CD4-positive, alpha-beta T cell (primary cell): ENCODE measurements around the gene CNNM3. TPM values are rescaled to one million over a fixed set of nuclear protein-coding genes. Genes with fewer than 3 reads are reported as not detected.

Experiments
- ATAC-seq: fragments of 200-7000 bp; cut with Tn5 transposase; one replicate; pipeline ENCODE4 v1.10.0; 2022; ENCODE audit warnings: mild to moderate bottlenecking; ENCODE audit not compliant: poor library complexity
- CTCF ChIA-PET: fragments of 350-600 bp; sonication (Branson Sonifier 250); formaldehyde crosslinking; loops from one replicate; lab custom pipeline; 2021; ENCODE audit warnings: antibody characterized with exemption, inconsistent platforms; lab: Charles Lee
- POLR2A ChIA-PET: fragments of 350-600 bp; sonication (Branson Sonifier 250); formaldehyde crosslinking; loops from one replicate; lab custom pipeline; 2021; ENCODE audit warnings: antibody characterized with exemption, inconsistent platforms; lab: Charles Lee
- DNase-seq, 14 experiments: peaks; one replicate each; pipeline ENCODE4 v3.0.0-alpha.2; 2013 to 2020; ENCODE audit warnings: mixed read lengths in 2 of 14
- H3K27ac ChIP-seq, 2 donors: one replicate each; pipeline versions ENCODE4 v1.5.1 to v1.7.0; 2013; ENCODE audit warnings: low read length in 2 of 2, low read depth in 1 of 2, mild to moderate bottlenecking in 1 of 2
- H3K27me3 ChIP-seq, 2 experiments: 1 replicate in 1 of 2; 2 replicates in 1 of 2; pipeline versions ENCODE4 v1.6.1 to v1.7.0; 2013; ENCODE audit warnings: low read length in 2 of 2, control low read depth in 1 of 2, mild to moderate bottlenecking in 1 of 2, moderate library complexity in 1 of 2; ENCODE audit not compliant: insufficient read depth in 2 of 2, control insufficient read depth in 1 of 2
- H3K36me3 ChIP-seq: one replicate; pipeline ENCODE4 v1.6.1; 2013; ENCODE audit warnings: low read length, control low read depth; ENCODE audit not compliant: insufficient read depth
- H3K4me1 ChIP-seq: one replicate; pipeline ENCODE4 v1.6.1; 2013; ENCODE audit warnings: low read length, control low read depth; ENCODE audit not compliant: insufficient read depth
- H3K4me3 ChIP-seq: one replicate; pipeline ENCODE4 v1.5.1; 2013; ENCODE audit warnings: mild to moderate bottlenecking, low read length, moderate library complexity
- H3K9me3 ChIP-seq, 2 experiments: 1 replicate in 1 of 2; 2 replicates in 1 of 2; pipeline versions ENCODE4 v1.6.1 to v1.7.0; 2013; ENCODE audit warnings: low read length in 2 of 2, mild to moderate bottlenecking in 2 of 2, control low read depth in 1 of 2, moderate library complexity in 1 of 2; ENCODE audit not compliant: control insufficient read depth in 1 of 2, insufficient read depth in 1 of 2
- H3K27ac Mint-ChIP-seq: one replicate; pipeline ENCODE4 v1.8.0; 2020; ENCODE audit warnings: mixed read lengths
- H3K27me3 Mint-ChIP-seq: one replicate; pipeline ENCODE4 v1.8.0; 2021; ENCODE audit warnings: mixed read lengths
- H3K36me3 Mint-ChIP-seq: one replicate; pipeline ENCODE4 v1.8.0; 2021; ENCODE audit warnings: low read depth, mixed read lengths
- H3K4me1 Mint-ChIP-seq: one replicate; pipeline ENCODE4 v1.8.0; 2021; ENCODE audit warnings: low read depth, mixed read lengths
- H3K4me3 Mint-ChIP-seq: one replicate; pipeline ENCODE4 v1.8.0; 2020; ENCODE audit warnings: mild to moderate bottlenecking, mixed read lengths
- H3K9me3 Mint-ChIP-seq: one replicate; pipeline ENCODE4 v1.8.0; 2020; ENCODE audit warnings: mixed read lengths
- CTCF ChIP-seq: fragments of 200-600 bp; IDR thresholded peaks from one replicate; pipeline ENCODE4 v1.8.0; 2022; ENCODE audit warnings: antibody characterized with exemption, mild to moderate bottlenecking
- intact Hi-C, 2 experiments: fragments of 100-400 bp; cut with DNase I in 1 of 2; cut with micrococcal nuclease in 1 of 2; formaldehyde crosslinking; loops; one replicate each; pipeline versions ENCODE4 v1.15.1 to v1.9.0; 2023 to 2025; cut with DNase I, micrococcal nuclease
- total RNA-seq, 174 experiments: library from RNA in 2 of 174; stranded (reverse) in 2 of 174; gene quantifications; one replicate each; pipeline ENCODE4 v1.2.3 and lab custom pipeline; 2021 to 2026

CNNM3 gene
- total RNA-seq, 2 experiments from 2014 or later, result 48.7 to 53.5 TPM

GRCh38 chr2:96881349-96882195 is 65.5 kb downstream of the CNNM3 start:
- no peak for DNase-seq

GRCh38 chr2:96882230-96882629 is 66.2 kb downstream of the CNNM3 start:
- no peak overlapping the region for H3K27ac Mint-ChIP-seq
- ChIA-PET POLR2A (interaction anchor here (1.5 kb wide), 1 partner anchor 10 kb away, joined by 4 read pairs; no protein-coding TSS in a partner anchor), CTCF (no interaction called here)
- intact Hi-C loops, result no loop called here
- no peaks in the 10 kb centered on the region for H3K27me3 Mint-ChIP-seq
- no peaks in the 10 kb centered on the region for H3K9me3 ChIP-seq
- ATAC-seq, result no peak
- no peaks in the 10 kb centered on the region for H3K27me3 ChIP-seq
- no peak for DNase-seq
- H3K27ac ChIP-seq, result no peak overlapping the region
- H3K4me3 ChIP-seq, result no peak overlapping the region
- H3K36me3 ChIP-seq, result no peaks in the 10 kb centered on the region
- peaks cover 5% of the 10 kb centered on the region for H3K4me1 Mint-ChIP-seq
- H3K9me3 Mint-ChIP-seq, result no peaks in the 10 kb centered on the region
- no peaks in the 10 kb centered on the region for H3K36me3 Mint-ChIP-seq
- no peak overlapping the region for H3K4me3 Mint-ChIP-seq
- no peaks in the 10 kb centered on the region for H3K4me1 ChIP-seq
- no peak for TF ChIP-seq CTCF

More at GRCh38 chr2:96881349-96882195, 65.5 kb downstream of the CNNM3 start:
- no peak for TF ChIP-seq CTCF
- Histone ChIP-seq H3K9me3 (no peaks in the 10 kb centered on the region), H3K27me3 (no peaks in the 10 kb centered on the region), H3K36me3 (no peaks in the 10 kb centered on the region), H3K27ac (no peak overlapping the region), H3K4me1 (no peaks in the 10 kb centered on the region), H3K4me3 (no peak overlapping the region)
- Mint-ChIP-seq H3K36me3 (no peaks in the 10 kb centered on the region), H3K4me3 (no peak overlapping the region), H3K9me3 (no peaks in the 10 kb centered on the region), H3K4me1 (peaks cover 4% of the 10 kb centered on the region), H3K27me3 (no peaks in the 10 kb centered on the region), H3K27ac (no peak overlapping the region)
- ATAC-seq, result no peak
- CTCF ChIA-PET, result no interaction called here
- POLR2A ChIA-PET, result interaction anchor here (1.5 kb wide), 1 partner anchor 10 kb away, joined by 4 read pairs; no protein-coding TSS in a partner anchor
- intact Hi-C loops, result no loop called here

GRCh38 chr2:96882906-96883305 is 66.8 kb downstream of the CNNM3 start:
- ChIA-PET POLR2A (interaction anchor here (1.4 kb wide), 1 partner anchor 10 kb away, joined by 4 read pairs; no protein-coding TSS in a partner anchor), CTCF (no interaction called here)
- Mint-ChIP-seq H3K4me1 (peaks cover 10% of the 10 kb centered on the region), H3K27ac (no peak overlapping the region), H3K36me3 (no peaks in the 10 kb centered on the region), H3K27me3 (no peaks in the 10 kb centered on the region), H3K9me3 (no peaks in the 10 kb centered on the region), H3K4me3 (no peak overlapping the region)
- H3K36me3 ChIP-seq, result no peaks in the 10 kb centered on the region
- no peaks in the 10 kb centered on the region for H3K27me3 ChIP-seq
- TF ChIP-seq CTCF, result no peak
- no peak overlapping the region for H3K27ac ChIP-seq
- peaks cover 4% of the 10 kb centered on the region for H3K4me1 ChIP-seq
- no peak overlapping the region for H3K4me3 ChIP-seq
- H3K9me3 ChIP-seq, result no peaks in the 10 kb centered on the region
- intact Hi-C loops, result no loop called here
- no peak for ATAC-seq
- DNase-seq, result no peak
